GM10248 (cell line): ENCODE measurements around the gene PCYT2.

Experiments used
- CTCF ChIA-PET: fragments of 300-600 bp; sonication (Branson Sonifier 250); formaldehyde crosslinking; extraction: SDS; loops from one replicate; lab custom pipeline; 2021; ENCODE audit warnings: antibody characterized with exemption; lab: Yijun Ruan, JAX
- POLR2A ChIA-PET: fragments of 350-650 bp; sonication (Branson Sonifier 250); formaldehyde crosslinking; extraction: SDS; loops from one replicate; lab custom pipeline; 2020; ENCODE audit warnings: antibody characterized with exemption; lab: Yijun Ruan, JAX
- DNase-seq: peaks from one replicate; pipeline ENCODE4 v3.0.0; 2012; ENCODE audit errors: extremely low spot score
- CTCF ChIP-seq: IDR thresholded peaks from 2 replicates; pipeline ENCODE4 v1.5.1; 2012; ENCODE audit warnings: mild to moderate bottlenecking, low read depth; ENCODE audit errors: extremely low read depth, missing control alignments, control extremely low read depth

Gene PCYT2

GRCh38 chr17:81863833-81864768, 47.1 kb downstream of the PCYT2 start:
- ChIA-PET POLR2A (no interaction called here), CTCF (interaction anchor here (0.9 kb wide), 1 partner anchor 31 kb away, joined by 3 read pairs; the partner anchor contains the start of gene MCRIP1)
- TF ChIP-seq CTCF: no peak
- no peak for DNase-seq

- no peak for TF ChIP-seq CTCF
- POLR2A ChIA-PET: interaction anchor here (0.5 kb wide), 1 partner anchor 18 kb away, joined by 5 read pairs; no protein-coding TSS in a partner anchor
- DNase-seq: no peak
- CTCF ChIA-PET: interaction anchor here (0.9 kb wide), 1 partner anchor 30 kb away, joined by 3 read pairs; the partner anchor contains the start of gene MCRIP1
Measured at GRCh38 chr17:81863123-81863675, 48.0 kb downstream of the PCYT2 start.

DNA sequence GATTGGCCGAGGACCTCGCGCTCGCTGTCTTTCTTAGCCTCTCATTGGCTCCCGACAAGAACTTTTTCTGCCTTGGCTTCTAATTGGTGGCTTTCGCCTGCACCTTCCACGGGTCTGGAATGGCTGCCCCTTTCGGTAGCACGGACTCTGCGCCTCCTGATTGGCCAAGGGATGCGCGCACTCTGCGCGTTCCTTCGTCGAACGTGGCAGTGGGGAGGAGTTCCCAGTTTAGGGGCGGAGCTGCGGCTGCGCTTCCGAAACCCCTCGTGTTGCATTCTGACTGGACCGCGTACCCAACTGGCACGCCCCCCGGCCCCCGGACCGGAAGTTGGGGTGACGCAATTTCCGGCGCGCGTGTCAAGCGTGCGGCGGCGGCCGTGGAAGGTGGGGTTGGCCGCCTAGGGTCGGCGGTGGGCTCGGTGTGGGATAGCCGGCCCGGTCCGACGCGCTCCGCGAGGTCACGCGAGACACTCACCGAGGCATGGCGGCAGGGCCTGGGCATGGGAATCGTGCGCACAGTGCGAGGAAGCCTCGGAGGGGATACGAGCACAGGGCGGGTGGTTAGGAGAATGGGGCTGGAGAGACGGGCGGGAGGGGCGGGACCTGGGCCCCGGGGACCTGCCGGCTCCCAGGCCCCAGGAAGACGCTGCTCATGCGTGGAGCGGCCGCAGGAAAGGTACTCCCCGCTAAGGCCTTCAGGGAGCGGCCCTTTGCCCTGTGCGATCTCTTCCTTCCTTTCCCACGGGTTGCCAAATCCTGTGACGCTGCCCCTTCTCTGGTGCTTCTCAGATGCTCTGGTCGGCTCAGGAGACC, 50.2 kb downstream of the PCYT2 start:
- CTCF ChIA-PET: interaction anchor here (1.9 kb wide), 1 partner anchor 9 kb away, joined by 8 read pairs; no protein-coding TSS in a partner anchor
- DNase-seq: peak; percentile 99
- POLR2A ChIA-PET: interaction anchor here (0.5 to 3.6 kb wide), 3 partner anchors 9 to 26 kb away, joined by 5 to 21 read pairs (median 6); no protein-coding TSS in a partner anchor
- no peak for TF ChIP-seq CTCF

DNA sequence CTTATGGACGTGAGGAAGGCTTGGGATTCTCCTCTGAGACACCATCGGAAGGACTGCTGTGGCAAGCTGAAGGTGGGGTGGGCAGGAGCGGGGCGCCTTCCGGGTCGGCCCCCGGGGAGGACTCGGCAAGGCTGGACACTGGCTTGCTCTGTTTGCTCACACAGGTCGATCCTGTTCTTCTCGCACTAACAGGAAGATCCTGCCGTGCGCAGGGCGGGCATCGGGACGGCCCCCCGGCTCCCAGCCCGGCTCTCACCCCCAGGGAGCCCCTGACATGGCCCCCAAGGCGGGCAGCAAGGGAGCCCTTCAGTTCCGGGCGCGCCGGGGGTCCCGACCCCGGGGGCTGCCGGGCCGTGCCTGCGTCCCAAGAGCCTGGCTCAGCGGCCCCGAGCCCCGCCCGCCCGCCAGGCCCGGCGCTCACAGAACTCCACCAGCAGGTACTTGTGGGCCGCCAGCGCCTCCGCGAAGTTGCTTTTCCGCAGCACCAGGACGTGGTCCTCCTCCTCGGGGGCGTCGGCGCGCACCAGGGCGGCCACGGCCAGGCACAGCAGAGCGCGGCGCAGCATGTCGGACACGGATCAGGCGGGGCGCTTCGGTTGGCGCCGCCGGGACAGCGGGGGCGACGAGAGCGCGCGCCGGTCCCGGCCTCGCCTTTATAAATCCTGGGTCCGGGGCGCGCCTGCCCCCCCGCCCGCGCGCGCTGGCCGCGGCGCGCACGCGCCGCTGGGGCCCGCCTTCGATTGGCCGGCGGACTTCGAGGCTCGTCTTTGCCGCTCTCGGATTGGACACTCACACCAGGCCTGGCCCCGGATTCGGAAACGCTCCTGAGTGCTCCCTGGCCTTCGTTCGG, 51.1 kb downstream of the PCYT2 start, which contains the start of gene P4HB:
Gene P4HB, minus strand, starts transcription at position 630 of the 850 bp plus-strand sequence. Its CDS starts 64 bp downstream, at position 566.
- ChIA-PET CTCF (interaction anchor here (1.8 to 1.9 kb wide), 2 partner anchors 9 to 10 kb away, joined by 8 to 9 read pairs; no protein-coding TSS in a partner anchor), POLR2A (interaction anchor here (3.6 kb wide), 1 partner anchor 9 kb away, joined by 21 read pairs; no protein-coding TSS in a partner anchor)
- no peak for DNase-seq
- TF ChIP-seq CTCF: no peak

DNA sequence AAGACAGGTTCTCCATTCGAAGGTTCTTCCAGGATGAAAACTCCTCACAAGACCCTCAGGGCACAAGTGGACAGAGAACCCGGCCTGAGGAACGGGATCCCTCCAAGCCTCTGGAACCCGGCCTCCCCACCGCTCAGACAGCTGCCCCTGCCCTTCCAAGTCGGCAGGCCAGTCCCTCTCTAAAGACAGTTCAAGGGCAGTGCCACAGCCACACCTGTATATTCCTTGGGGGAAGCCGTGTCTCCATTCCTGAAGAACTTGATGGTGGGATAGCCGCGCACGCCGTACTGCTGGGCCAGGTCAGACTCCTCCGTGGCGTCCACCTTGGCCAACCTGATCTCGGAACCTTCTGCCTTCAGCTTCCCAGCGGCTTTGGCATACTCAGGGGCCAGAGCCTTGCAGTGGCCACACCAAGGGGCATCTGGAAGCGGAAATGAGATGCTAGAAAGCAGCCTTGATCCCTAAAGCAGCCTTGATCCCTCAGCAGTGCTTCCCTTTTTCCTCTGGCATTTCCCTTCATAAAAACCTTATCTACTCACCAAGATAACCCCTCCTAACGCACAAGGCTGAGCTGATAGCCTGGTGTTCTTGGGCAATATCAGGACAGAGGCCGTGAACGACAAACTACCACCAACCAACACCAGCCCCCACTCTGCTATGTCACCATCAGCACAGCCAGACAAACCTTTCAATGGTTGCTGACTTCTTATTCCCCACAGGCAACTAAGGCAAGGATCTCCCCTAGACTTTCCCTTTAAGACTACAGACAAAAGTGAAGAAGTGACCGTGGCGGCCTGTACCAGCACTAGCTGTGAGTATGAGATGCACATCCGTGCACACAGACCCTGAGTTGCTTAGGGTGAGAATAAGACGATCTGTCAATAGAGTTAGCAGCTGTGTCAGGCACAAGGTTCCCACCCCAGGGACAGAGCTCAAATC, 52.0 kb downstream of the PCYT2 start:
- no peak for DNase-seq
- ChIA-PET POLR2A (interaction anchor here (3.6 kb wide), 1 partner anchor 10 kb away, joined by 21 read pairs; no protein-coding TSS in a partner anchor), CTCF (interaction anchor here (1.8 kb wide), 1 partner anchor 10 kb away, joined by 9 read pairs; no protein-coding TSS in a partner anchor)
- no peak for TF ChIP-seq CTCF
